Prostate gland (tissue), 2 donors: ENCODE results near the gene COMMD1. TPM values are rescaled to one million over a fixed set of nuclear protein-coding genes. Genes with fewer than 3 reads are reported as not detected.

Experiments used
- DNase-seq: peaks from one replicate; pipeline ENCODE4 v3.0.0-alpha.2; 2019; ENCODE audit warnings: low spot score
- H3K27ac ChIP-seq, 2 donors: fragments of 200-600 bp; sonication (generic); 2 replicates each; pipeline ENCODE4 v1.5.1; 2017 to 2019
- H3K27me3 ChIP-seq: fragments of 200-600 bp; sonication (generic); replicated peaks from 2 replicates; pipeline ENCODE4 v1.5.1; 2019; ENCODE audit not compliant: insufficient read depth
- H3K36me3 ChIP-seq, 2 donors: fragments of 200-600 bp; sonication (generic); 1 replicate in 1 of 2; 2 replicates in 1 of 2; pipeline versions ENCODE4 v1.5.1 to v1.8.1; 2017 to 2019
- H3K4me1 ChIP-seq: fragments of 200-600 bp; sonication (generic); replicated peaks from 2 replicates; pipeline ENCODE4 v1.5.1; 2019
- H3K4me3 ChIP-seq, 2 donors: fragments of 200-600 bp; sonication (generic); 2 replicates each; pipeline ENCODE4 v1.5.1; 2017 to 2019
- H3K9me3 ChIP-seq: fragments of 200-600 bp; sonication (generic); 2 replicates; pipeline ENCODE4 v1.5.1; 2017
- POLR2A ChIP-seq: fragments of 450-650 bp; IDR thresholded peaks from one replicate; pipeline ENCODE4 v1.6.1; 2016; ENCODE audit warnings: antibody characterized with exemption, mild to moderate bottlenecking
- POLR2AphosphoS5 ChIP-seq: sonication (generic); formaldehyde crosslinking; IDR thresholded peaks from one replicate; pipeline ENCODE4 v1.6.1; 2017; ENCODE audit warnings: antibody characterized with exemption
- WGBS: methylation state at CpG from one replicate; pipeline ENCODE4 v1.1.5; 2018; 5-methylcytosine and 5-hydroxymethylcytosine counted together
- intact Hi-C: fragments of 100-400 bp; cut with DNase I; formaldehyde crosslinking; loops from one replicate; pipeline ENCODE4 v1.14.2; 2022
- total RNA-seq, 2 donors: library from RNA; depleted of rRNA; stranded (reverse); fragments of >200 nt; gene quantifications; one replicate each; pipeline ENCODE4 v1.1.0, GENCODE V29; 2016
- TF ChIP-seq, protein P1 (sequence below), 4 experiments: fragments of 200-600 bp in 2 of 4; fragments of 450-650 bp in 2 of 4; sonication (generic) in 2 of 4; IDR thresholded peaks; 1 replicate in 3 of 4; 2 replicates in 1 of 4; pipeline ENCODE4 v1.5.1; 2016 to 2019; ENCODE audit warnings: antibody characterized with exemption in 4 of 4, mild to moderate bottlenecking in 2 of 4, moderate library complexity in 2 of 4

COMMD1 gene
- total RNA-seq, 2 donors from 2014 or later = 41.9 to 63.9 TPM

DNA sequence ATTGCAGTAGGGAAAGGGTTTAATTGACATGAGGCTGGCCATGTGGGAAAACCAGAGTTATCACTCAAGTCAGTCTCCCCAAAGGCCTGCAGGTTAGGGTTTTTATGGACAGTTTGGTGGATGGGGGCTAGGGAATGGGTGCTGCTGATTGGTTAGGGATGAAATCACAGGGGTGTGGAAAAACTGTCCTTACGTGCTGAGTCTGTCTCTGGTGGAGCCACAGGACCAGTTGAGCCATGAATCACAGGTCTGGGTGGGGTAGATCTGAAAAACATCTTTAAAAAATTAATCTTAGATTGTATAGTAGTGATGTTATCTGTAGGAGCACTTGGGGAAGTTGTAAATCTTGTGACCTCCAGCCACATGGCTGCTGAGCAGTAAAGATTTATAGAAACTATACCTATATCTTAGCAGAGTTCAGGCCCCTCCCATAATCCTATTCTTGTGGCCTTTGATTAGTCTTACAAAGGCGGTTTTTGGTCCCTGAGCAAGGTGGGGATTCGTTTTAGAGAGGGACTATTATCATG is 139.6 kb downstream of the COMMD1 start:
- TF ChIP-seq, protein P1, sequence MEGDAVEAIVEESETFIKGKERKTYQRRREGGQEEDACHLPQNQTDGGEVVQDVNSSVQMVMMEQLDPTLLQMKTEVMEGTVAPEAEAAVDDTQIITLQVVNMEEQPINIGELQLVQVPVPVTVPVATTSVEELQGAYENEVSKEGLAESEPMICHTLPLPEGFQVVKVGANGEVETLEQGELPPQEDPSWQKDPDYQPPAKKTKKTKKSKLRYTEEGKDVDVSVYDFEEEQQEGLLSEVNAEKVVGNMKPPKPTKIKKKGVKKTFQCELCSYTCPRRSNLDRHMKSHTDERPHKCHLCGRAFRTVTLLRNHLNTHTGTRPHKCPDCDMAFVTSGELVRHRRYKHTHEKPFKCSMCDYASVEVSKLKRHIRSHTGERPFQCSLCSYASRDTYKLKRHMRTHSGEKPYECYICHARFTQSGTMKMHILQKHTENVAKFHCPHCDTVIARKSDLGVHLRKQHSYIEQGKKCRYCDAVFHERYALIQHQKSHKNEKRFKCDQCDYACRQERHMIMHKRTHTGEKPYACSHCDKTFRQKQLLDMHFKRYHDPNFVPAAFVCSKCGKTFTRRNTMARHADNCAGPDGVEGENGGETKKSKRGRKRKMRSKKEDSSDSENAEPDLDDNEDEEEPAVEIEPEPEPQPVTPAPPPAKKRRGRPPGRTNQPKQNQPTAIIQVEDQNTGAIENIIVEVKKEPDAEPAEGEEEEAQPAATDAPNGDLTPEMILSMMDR (IDR thresholded peaks at IDR 0.05) = no peak
- TF ChIP-seq POLR2AphosphoS5 = no peak
- no peak for TF ChIP-seq POLR2A
- H3K27ac ChIP-seq = no peak overlapping the region
- H3K27me3 ChIP-seq = no peaks in the 10 kb centered on the region
- intact Hi-C loops = no loop called here
- H3K4me3 ChIP-seq = no peak overlapping the region
- 87% methylated on average over 3 of the region's 3 CpGs for WGBS
- H3K9me3 ChIP-seq = no peaks in the 10 kb centered on the region
- no peaks in the 10 kb centered on the region for H3K36me3 ChIP-seq
- no peaks in the 10 kb centered on the region for H3K4me1 ChIP-seq
- no peak for DNase-seq

DNA sequence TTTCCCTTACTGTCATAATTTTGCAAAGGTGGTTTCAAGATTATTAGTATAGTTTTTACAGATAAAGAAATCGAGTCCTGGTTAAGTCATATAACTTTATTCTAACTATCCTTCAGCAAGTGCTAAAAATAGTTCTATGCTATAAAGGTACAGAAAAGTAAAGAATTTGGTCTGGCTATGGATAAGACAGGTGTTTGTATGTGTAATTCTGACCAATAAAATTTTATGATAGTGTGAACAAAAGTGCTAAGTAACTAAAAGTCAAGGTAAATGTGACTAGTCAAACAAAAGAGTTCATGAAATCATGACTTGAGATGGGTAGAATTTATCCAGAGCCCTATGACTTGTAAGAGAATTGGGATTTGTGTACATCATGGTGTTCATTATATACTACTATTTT is 140.7 kb downstream of the COMMD1 start:
- Histone ChIP-seq H3K4me3 (no peak overlapping the region), H3K27me3 (no peaks in the 10 kb centered on the region), H3K9me3 (no peaks in the 10 kb centered on the region), H3K36me3 (no peaks in the 10 kb centered on the region), H3K27ac (no peak overlapping the region), H3K4me1 (no peaks in the 10 kb centered on the region)
- TF ChIP-seq, protein P1 (IDR thresholded peaks at IDR 0.05) = no peak
- TF ChIP-seq POLR2A = no peak
- no peak for TF ChIP-seq POLR2AphosphoS5
- intact Hi-C loops = no loop called here
- 50% methylated on average over 1 of the region's 1 CpG for WGBS
- no peak for DNase-seq

DNA sequence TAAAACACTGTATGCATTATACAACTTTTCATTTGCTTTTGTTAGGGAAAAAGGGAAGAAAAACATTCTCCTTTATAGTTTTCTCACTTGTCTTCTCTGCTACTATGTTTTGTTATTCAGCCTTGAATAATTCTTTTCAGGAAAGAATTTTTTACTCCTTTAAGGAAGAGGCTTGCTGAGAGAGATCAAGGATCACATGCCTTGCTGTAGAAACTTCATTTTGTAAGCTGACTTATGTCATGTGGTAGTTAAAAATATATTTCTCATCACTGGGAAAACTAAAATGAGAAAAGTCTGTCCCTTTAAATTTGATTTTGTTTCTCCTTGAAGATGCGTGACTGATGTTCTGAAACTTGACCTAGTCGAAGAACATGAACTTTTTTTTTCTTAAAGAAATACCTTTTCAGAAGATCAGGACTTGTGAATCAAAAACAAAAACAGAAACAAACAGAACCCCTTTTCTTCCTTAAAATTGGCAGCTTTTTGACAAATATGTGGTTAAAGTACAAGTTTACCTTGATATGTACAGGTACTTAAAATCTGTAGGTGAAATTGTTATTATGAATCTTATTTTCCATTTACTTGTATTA is 145.1 kb downstream of the COMMD1 start:
- Histone ChIP-seq H3K4me3 (no peak overlapping the region), H3K9me3 (no peaks in the 10 kb centered on the region), H3K36me3 (no peaks in the 10 kb centered on the region), H3K4me1 (no peaks in the 10 kb centered on the region), H3K27ac (no peak overlapping the region), H3K27me3 (no peaks in the 10 kb centered on the region)
- 51% methylated on average over 2 of the region's 2 CpGs for WGBS
- DNase-seq = no peak
- intact Hi-C loops = no loop called here
- TF ChIP-seq POLR2AphosphoS5 = no peak
- TF ChIP-seq, protein P1 (IDR thresholded peaks at IDR 0.05) = no peak
- TF ChIP-seq POLR2A = no peak

DNA sequence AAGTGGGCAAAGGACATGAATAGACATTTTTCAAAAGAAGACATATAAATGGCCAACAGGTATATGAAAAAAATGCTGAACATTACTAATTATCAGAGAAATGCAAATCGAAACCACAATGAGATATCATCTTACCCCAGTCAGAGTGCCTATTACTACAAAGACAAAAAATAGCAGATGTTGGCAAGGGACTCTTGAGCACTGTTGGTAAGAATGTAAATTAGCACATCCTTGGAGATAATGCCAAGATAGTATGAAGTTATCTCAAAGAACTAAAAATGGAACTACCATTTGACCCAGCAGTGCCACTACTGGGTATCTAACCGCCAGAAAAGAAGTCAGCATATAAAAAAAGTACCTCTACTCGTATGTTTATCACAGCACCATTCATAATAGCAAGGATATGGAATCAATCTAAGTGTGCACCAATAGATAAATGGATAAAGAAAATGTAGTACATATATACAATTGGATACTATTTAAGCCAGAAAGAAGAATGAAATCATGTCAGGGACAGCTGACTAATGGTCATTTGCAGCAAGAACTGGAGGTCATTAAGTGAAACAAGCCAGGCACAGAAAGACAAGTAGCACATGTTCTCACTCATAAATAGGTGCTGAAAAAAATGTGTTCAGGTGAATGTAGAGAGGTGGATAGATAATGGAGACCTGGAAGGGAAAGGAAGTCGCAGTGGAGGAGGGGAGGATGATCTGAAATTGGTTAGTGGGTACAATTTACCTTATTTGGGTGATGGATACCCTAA is 148.7 kb downstream of the COMMD1 start:
- TF ChIP-seq POLR2A = no peak
- no peak for TF ChIP-seq POLR2AphosphoS5
- TF ChIP-seq, protein P1 (IDR thresholded peaks at IDR 0.05) = no peak
- no peaks in the 10 kb centered on the region for H3K4me1 ChIP-seq
- no peak overlapping the region for H3K4me3 ChIP-seq
- WGBS = 95% methylated on average over 4 of the region's 4 CpGs
- no peaks in the 10 kb centered on the region for H3K27me3 ChIP-seq
- intact Hi-C loops = no loop called here
- no peaks in the 10 kb centered on the region for H3K36me3 ChIP-seq
- no peak for DNase-seq
- H3K9me3 ChIP-seq = no peaks in the 10 kb centered on the region
- no peak overlapping the region for H3K27ac ChIP-seq
